Measurements from ENCODE around the gene ANKRD24. TPM values are rescaled to one million over a fixed set of nuclear protein-coding genes. Genes with fewer than 3 reads are reported as not detected.
"Not testable (repeated sequence)": the region's sequence is repeated elsewhere in the genome, so short reads cannot be mapped to it uniquely, and the experiment has no call there.

The ANKRD24 gene
- total and polyA plus RNA-seq, 4 donors = 0.28 to 2.5 (median 1.4) TPM

DNA sequence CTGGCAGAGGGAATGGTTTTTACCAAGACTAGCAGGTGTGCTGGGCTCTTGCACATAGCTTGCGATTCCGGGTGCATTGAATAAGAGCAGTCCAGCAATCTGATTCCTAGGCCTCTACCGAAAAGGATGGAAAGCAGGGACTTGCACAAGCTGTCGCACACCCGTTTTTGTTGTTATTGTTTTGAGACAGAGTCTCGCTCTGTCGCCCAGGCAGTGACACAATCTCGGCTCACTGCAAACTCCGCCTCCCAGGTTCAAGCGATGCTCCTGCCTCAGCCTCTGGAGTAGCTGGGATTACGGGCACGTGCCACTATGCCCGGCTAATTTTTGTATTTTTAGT, 52.3 kb downstream of the ANKRD24 start:
- TF ChIP-seq RXRA (IDR thresholded peaks at IDR 0.05) (no peak), HNF4G (IDR thresholded peaks at IDR 0.05) (no peak), FOXA2 (IDR thresholded peaks at IDR 0.05) (no peak), EGR1 (IDR thresholded peaks at IDR 0.05; ENCODE audit: low read depth in 2 of 2) (no peak), YY1 (IDR thresholded peaks at IDR 0.05) (no peak), HNF4A (conservative IDR thresholded peaks at IDR 0.05) (no peak), SP1 (IDR thresholded peaks at IDR 0.05) (no peak), JUND (IDR thresholded peaks at IDR 0.05) (no peak), GABPA (IDR thresholded peaks at IDR 0.05 in 1 of 2, conservative IDR thresholded peaks at IDR 0.05 in 1 of 2) (no peak)
- TF ChIP-seq, protein P1, sequence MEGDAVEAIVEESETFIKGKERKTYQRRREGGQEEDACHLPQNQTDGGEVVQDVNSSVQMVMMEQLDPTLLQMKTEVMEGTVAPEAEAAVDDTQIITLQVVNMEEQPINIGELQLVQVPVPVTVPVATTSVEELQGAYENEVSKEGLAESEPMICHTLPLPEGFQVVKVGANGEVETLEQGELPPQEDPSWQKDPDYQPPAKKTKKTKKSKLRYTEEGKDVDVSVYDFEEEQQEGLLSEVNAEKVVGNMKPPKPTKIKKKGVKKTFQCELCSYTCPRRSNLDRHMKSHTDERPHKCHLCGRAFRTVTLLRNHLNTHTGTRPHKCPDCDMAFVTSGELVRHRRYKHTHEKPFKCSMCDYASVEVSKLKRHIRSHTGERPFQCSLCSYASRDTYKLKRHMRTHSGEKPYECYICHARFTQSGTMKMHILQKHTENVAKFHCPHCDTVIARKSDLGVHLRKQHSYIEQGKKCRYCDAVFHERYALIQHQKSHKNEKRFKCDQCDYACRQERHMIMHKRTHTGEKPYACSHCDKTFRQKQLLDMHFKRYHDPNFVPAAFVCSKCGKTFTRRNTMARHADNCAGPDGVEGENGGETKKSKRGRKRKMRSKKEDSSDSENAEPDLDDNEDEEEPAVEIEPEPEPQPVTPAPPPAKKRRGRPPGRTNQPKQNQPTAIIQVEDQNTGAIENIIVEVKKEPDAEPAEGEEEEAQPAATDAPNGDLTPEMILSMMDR (IDR thresholded peaks at IDR 0.05; ENCODE audit: low read depth, low read length, missing input control) = no peak
- WGBS = 84% methylated on average over 13 of the region's 13 CpGs
- Histone ChIP-seq H3K9ac (ENCODE audit: low read depth in 1 of 2, low read length in 2 of 2) (no peak overlapping the region), H3K27ac (ENCODE audit: low read depth in 1 of 2, low read length in 2 of 2) (no peak overlapping the region), H3K27me3 (ENCODE audit: control insufficient read depth in 4 of 4, insufficient read depth in 4 of 4, low read length in 3 of 4) (no peaks in the 10 kb centered on the region), H3K4me3 (ENCODE audit: low read depth in 1 of 3, low read length in 3 of 3) (no peak overlapping the region), H3K36me3 (ENCODE audit: control insufficient read depth in 4 of 4, insufficient read depth in 3 of 4, low read depth in 1 of 4, low read length in 3 of 4) (no peaks in the 10 kb centered on the region), H3K9me3 (ENCODE audit: control insufficient read depth in 4 of 4, low read length in 3 of 4) (no peaks in the 10 kb centered on the region), H3K4me1 (ENCODE audit: control insufficient read depth in 4 of 4, insufficient read depth in 4 of 4, low read length in 3 of 4) (no peaks in the 10 kb centered on the region)
- DNase-seq (ENCODE audit: low spot score) = no peak

DNA sequence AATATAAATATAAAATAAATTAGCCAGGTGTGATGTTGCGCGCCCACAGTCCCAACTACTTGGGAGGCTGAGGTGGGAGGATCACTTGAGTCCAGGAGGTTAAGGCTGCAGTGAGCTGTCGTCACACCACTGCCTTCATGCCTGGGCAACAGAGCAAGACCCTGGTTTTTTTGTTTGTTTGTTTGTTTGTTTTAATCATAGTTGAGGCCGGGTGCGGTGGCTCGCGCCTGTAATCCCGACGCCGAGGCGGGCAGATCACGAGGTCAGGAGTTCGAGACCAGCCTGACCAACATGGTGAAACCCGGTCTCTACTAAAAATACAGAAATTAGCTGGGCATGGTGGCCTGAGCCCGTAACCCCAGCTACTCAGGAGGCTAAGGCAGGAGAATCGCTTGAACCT, 55.0 kb downstream of the ANKRD24 start:
- not testable (repeated sequence) for H3K36me3 ChIP-seq (ENCODE audit: control insufficient read depth in 4 of 4, insufficient read depth in 3 of 4, low read depth in 1 of 4, low read length in 3 of 4); H3K4me1 ChIP-seq (ENCODE audit: control insufficient read depth in 4 of 4, insufficient read depth in 4 of 4, low read length in 3 of 4); H3K27me3 ChIP-seq (ENCODE audit: control insufficient read depth in 4 of 4, insufficient read depth in 4 of 4, low read length in 3 of 4); H3K9me3 ChIP-seq (ENCODE audit: control insufficient read depth in 4 of 4, low read length in 3 of 4); DNase-seq (ENCODE audit: low spot score); H3K4me3 ChIP-seq (ENCODE audit: low read depth in 1 of 3, low read length in 3 of 3); H3K9ac ChIP-seq (ENCODE audit: low read depth in 1 of 2, low read length in 2 of 2); H3K27ac ChIP-seq (ENCODE audit: low read depth in 1 of 2, low read length in 2 of 2)
- WGBS = 91% methylated on average over 16 of the region's 16 CpGs

DNA sequence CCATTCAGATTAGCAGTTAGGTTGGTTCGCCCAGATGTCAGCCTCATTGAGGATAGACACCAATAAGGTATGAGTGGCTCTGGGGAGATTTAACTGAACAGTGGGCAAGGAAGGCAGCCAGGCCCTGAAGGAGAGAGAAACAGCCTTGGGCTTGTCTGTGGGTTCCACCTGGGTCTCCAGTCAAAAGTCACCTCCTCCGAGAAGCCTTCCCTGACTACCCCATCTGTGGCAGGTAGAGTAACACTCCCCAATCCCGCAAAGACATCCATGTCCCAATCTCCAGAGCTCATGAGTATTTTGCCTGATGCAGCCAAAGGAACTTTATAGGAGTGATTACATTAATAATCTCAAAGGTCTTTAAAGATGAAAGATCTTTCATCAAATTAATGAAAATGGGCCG, 56.3 kb downstream of the ANKRD24 start:
- Histone ChIP-seq H3K9ac (ENCODE audit: low read depth in 1 of 2, low read length in 2 of 2) (no peak overlapping the region), H3K4me1 (ENCODE audit: control insufficient read depth in 4 of 4, insufficient read depth in 4 of 4, low read length in 3 of 4) (no peaks in the 10 kb centered on the region), H3K4me3 (ENCODE audit: low read depth in 1 of 3, low read length in 3 of 3) (no peak overlapping the region), H3K27me3 (ENCODE audit: control insufficient read depth in 4 of 4, insufficient read depth in 4 of 4, low read length in 3 of 4) (no peaks in the 10 kb centered on the region), H3K9me3 (ENCODE audit: control insufficient read depth in 4 of 4, low read length in 3 of 4) (peaks cover 0 to 7% (median 3%) of the 10 kb centered on the region in 4 donors), H3K27ac (ENCODE audit: low read depth in 1 of 2, low read length in 2 of 2) (no peak overlapping the region), H3K36me3 (ENCODE audit: control insufficient read depth in 4 of 4, insufficient read depth in 3 of 4, low read depth in 1 of 4, low read length in 3 of 4) (no peaks in the 10 kb centered on the region)
- no peak for DNase-seq (ENCODE audit: low spot score)
- TF ChIP-seq, protein P2, sequence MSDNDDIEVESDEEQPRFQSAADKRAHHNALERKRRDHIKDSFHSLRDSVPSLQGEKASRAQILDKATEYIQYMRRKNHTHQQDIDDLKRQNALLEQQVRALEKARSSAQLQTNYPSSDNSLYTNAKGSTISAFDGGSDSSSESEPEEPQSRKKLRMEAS (IDR thresholded peaks at IDR 0.05) = no peak
- TF ChIP-seq, protein P3, sequence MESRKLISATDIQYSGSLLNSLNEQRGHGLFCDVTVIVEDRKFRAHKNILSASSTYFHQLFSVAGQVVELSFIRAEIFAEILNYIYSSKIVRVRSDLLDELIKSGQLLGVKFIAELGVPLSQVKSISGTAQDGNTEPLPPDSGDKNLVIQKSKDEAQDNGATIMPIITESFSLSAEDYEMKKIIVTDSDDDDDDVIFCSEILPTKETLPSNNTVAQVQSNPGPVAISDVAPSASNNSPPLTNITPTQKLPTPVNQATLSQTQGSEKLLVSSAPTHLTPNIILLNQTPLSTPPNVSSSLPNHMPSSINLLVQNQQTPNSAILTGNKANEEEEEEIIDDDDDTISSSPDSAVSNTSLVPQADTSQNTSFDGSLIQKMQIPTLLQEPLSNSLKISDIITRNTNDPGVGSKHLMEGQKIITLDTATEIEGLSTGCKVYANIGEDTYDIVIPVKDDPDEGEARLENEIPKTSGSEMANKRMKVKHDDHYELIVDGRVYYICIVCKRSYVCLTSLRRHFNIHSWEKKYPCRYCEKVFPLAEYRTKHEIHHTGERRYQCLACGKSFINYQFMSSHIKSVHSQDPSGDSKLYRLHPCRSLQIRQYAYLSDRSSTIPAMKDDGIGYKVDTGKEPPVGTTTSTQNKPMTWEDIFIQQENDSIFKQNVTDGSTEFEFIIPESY (IDR thresholded peaks at IDR 0.05) = no peak
- TF ChIP-seq FOXA1 (IDR thresholded peaks at IDR 0.05) (no peak), RXRA (IDR thresholded peaks at IDR 0.05) (no peak), GABPA (IDR thresholded peaks at IDR 0.05 in 1 of 2, conservative IDR thresholded peaks at IDR 0.05 in 1 of 2) (no peak)
- 90% methylated on average over 4 of the region's 4 CpGs for WGBS

Measured in liver (tissue), 9 donors.